Coronary artery (tissue), 2 donors: ENCODE data around the gene NECTIN3.

Source experiments
- DNase-seq: peaks from one replicate; pipeline ENCODE4 v3.0.0-alpha.2; 2017; ENCODE audit warnings: low spot score
- H3K27ac ChIP-seq, 2 donors: fragments of 200-600 bp; sonication (generic); one replicate each; pipeline ENCODE4 v1.5.1; 2016 to 2019
- H3K4me3 ChIP-seq: fragments of 200-600 bp; sonication (generic); 2 replicates; pipeline ENCODE4 v1.5.1; 2016; ENCODE audit warnings: mild to moderate bottlenecking, moderate library complexity
- TF ChIP-seq, protein P1 (sequence below): fragments of 200-600 bp; sonication (generic); IDR thresholded peaks from one replicate; pipeline ENCODE4 v1.5.1; 2019; ENCODE audit warnings: antibody characterized with exemption

Gene NECTIN3

DNA sequence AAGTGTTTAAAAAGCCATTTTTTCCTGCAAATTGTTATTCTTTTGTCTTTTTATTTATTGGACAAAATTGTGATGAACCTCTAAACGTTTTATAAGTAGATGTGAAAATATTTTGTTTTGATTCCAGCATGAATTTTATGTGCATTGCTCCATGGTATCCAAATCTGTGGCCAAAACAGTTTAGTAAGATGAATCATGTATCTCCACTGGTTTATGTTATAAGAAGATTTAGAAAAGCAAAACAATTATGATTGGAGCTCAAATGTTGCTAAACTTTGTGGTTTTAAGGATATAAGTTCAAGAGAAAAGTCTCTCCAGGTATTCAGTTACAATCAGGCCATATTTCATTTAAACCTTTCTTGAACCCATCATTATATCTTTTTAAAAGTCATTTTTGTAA lies 80.9 kb downstream of the NECTIN3 start:
- TF ChIP-seq, protein P1, sequence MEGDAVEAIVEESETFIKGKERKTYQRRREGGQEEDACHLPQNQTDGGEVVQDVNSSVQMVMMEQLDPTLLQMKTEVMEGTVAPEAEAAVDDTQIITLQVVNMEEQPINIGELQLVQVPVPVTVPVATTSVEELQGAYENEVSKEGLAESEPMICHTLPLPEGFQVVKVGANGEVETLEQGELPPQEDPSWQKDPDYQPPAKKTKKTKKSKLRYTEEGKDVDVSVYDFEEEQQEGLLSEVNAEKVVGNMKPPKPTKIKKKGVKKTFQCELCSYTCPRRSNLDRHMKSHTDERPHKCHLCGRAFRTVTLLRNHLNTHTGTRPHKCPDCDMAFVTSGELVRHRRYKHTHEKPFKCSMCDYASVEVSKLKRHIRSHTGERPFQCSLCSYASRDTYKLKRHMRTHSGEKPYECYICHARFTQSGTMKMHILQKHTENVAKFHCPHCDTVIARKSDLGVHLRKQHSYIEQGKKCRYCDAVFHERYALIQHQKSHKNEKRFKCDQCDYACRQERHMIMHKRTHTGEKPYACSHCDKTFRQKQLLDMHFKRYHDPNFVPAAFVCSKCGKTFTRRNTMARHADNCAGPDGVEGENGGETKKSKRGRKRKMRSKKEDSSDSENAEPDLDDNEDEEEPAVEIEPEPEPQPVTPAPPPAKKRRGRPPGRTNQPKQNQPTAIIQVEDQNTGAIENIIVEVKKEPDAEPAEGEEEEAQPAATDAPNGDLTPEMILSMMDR: no peak
- no peak for DNase-seq
- Histone ChIP-seq H3K27ac (no peak overlapping the region), H3K4me3 (no peak overlapping the region)

DNA sequence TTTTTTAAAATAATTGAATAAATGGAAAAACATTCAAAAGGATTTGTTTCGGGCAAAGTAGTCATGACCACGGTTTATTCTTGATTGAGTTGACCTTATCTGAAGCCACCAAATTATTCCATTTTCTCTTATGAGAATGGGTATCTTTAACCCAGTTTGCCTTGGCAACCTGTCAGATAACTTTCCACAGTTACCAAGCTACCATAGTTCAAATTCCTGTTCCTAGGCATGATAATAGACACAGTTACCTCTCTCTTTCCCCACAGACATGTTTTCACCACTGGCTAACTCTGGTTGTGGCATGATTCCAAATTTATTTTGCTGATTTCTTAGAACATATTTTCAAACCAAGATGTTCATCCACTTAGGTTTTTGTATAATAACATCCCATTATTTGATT lies 84.9 kb downstream of the NECTIN3 start:
- H3K27ac ChIP-seq: no peak overlapping the region
- no peak for DNase-seq
- TF ChIP-seq, protein P1: no peak
- no peak overlapping the region for H3K4me3 ChIP-seq

DNA sequence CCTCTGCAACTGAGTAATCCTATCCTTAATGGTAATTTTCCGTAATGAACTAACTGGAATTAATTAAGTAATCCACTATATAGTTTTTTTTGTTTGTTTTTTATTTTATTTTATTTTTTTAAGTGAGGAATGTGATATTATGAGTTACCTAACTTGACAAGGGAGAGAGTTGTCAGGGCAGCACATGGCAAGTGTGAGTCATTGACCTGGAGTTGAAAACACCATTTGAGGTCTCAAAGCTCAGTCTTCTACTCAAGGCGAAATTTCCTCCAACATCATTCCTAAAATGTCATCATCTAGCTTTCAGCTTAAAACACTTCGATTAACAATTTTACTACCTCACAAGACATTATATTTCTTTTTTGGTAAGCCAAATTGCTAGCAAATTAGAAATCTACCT lies 87.8 kb downstream of the NECTIN3 start:
- no peak overlapping the region for H3K4me3 ChIP-seq
- TF ChIP-seq, protein P1: no peak

DNA sequence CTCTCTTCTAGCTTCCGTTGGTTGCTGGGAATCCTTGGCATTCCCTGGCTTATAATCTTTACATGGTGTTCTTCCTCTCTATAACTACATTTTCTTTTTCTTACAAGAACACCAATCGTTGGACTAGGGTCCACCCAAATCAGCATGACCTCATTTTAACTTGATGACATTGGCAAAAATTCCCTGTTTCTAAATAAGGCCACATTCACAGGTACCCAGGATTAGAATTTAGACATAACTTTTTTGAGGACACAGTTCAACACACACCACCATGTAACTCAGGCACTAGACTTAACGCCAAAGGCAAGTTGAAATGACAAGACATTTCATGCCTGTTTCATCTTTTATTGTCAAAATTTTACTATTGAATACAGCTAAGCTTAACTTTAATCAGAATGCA lies 93.0 kb downstream of the NECTIN3 start:
- H3K27ac ChIP-seq: no peak overlapping the region
- no peak overlapping the region for H3K4me3 ChIP-seq
- no peak for DNase-seq
- TF ChIP-seq, protein P1: no peak

More for the DNA sequence above, 87.8 kb downstream of the NECTIN3 start:
- H3K27ac ChIP-seq: no peak overlapping the region
- no peak for DNase-seq

DNA sequence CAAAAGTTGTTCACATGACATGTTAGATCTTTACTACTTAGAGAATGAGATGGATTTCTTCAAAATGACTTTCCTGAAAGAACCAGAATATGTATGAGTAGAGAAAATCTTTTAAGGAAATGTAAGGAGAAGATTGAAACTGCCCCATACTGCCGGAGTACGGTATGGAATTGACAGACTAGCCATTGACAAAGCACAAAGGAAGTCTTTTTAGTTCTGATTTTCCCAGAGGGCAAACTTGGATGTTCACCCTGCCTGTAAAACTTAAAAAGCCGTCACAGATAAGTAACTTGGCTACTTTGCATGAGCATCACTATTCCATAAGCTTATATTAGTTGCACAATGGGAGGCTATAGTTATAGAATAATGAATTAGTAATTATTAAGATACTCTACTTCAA lies 93.8 kb downstream of the NECTIN3 start:
- Histone ChIP-seq H3K4me3 (no peak overlapping the region), H3K27ac (no peak overlapping the region)
- TF ChIP-seq, protein P1: no peak
- no peak for DNase-seq

DNA sequence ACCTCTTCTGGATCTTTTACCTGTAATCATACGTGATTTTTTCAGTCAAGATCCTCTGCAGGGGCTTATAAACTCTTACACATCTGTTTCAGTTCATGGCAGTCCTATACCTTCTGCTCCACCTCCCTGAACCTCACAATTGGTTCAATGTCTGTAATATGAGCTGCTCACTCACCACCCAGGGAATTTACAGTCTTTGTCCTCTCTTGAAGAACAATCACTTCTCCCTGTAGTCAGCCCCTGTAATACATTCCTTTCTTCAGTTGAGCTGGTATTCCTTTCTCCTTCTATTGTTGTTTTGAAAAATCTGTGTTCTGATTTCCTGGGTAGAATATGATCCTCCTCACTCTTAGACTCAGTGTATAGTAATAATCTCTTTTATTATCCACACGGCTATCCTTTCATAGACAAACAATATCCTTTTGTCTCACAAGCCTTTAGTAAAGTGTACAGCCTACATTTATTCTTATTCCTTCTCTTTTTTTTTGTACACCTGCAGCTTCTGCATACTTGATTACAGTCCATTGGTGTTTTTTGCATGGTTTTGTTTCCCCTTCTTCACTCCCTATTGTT lies 101.8 kb downstream of the NECTIN3 start:
- Histone ChIP-seq H3K4me3 (no peak overlapping the region), H3K27ac (no peak overlapping the region)
- TF ChIP-seq, protein P1: no peak
- DNase-seq: no peak

DNA sequence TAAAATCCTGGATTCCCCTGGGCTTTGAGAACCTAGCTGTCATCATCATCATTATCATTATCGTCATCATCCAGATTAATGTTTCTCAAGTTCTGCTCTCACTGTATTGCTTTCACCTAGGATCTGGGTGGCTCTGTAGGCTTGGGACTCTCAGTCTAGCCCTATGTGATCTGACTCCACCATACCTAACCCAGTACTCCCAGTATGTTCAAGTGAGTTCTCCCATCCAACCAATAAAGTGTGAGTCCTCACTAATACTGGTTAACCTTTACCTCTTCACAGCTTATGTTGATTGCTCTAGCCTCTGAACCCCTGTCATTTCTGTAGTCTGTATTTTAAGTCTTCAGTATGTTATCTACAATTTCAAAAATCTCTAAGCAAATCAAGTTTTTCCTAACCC lies 102.3 kb downstream of the NECTIN3 start:
- no peak for DNase-seq
- Histone ChIP-seq H3K4me3 (no peak overlapping the region), H3K27ac (no peak overlapping the region)
- TF ChIP-seq, protein P1: no peak
